Kidney capillary endothelial cell (primary cell): Measurements from ENCODE around the gene DBX2.
"Not testable (repeated sequence)": the region's sequence is repeated elsewhere in the genome, so short reads cannot be mapped to it uniquely, and the experiment has no call there.

Source experiments
- DNase-seq: peaks from one replicate; pipeline ENCODE4 v3.0.0-alpha.2; 2018; ENCODE audit warnings: low spot score

The DBX2 gene

DNA sequence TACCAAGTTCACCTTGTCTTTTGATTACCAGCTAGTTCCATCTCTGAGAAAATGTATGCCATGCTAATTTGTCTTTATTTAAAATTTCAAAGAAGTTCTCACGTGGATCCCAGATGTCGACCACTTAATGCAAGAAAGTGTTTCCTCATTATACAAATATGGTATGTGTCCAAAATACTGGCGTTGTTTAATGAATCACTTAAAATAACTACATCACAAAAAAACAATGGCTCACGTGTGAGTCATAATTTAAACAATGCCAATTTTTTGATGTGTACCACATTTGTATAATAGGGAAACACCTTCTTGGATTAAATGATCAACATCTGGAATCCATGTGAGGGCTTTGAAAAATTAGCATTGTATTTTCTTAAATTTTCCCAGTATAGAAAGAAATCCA, 40.8 kb downstream of the DBX2 start:
- DNase-seq = no peak

DNA sequence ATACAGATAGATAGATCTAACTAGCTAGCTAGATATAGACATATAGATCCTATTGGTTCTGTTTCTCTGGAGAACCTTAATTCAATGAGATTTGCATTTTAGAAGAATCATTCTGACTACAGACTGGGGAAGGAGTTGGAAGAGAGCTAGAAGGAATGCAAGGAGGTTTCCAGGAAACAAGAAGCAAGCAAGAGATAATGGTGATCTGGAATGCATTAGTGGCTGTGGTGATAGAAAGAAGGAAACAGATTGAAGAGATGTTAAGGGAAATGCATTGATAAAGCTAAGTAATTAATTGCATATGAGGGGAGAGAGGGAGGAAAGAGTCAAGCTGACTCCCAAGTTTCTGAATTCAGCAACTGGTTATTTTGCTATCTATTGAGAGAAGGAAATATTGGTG, 42.7 kb downstream of the DBX2 start:
- no peak for DNase-seq

DNA sequence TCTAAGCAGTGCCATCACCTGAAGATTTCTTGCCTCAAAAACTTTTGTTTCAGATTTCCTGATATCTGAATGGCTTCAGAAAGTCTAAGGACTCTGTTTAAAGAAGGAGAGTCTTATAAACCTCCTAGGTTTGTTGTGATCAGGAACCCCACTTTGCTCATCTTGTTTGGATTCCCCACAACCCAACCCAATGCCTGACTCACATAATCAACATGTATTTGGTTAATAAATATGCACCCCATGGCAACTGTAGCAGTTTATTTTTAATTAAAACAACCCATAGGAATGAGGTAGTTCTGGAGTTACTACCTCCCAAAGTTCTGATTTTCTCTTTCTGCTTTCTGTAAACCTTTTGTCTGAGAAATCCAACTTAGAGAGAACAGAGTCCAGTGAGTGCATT, 51.5 kb downstream of the DBX2 start:
- DNase-seq = no peak

DNA sequence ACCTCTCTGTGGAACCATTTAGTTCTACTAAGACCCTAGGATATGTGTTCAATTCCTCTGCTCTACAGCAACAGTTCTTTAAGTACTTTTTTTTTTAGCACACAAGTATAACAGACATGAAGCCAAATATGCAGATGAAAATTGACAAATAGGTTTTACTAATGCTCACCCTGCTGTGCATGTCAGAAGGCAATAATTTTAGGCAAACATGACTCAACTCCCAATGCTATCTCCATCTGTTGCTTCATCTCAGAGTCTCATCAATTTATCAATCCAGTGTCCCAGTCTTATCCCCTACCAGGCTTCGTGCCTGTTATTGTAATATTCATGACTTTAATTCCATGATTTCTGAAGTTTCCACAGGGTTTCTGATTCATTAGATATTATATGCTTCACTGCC, 57.7 kb downstream of the DBX2 start:
- no peak for DNase-seq

DNA sequence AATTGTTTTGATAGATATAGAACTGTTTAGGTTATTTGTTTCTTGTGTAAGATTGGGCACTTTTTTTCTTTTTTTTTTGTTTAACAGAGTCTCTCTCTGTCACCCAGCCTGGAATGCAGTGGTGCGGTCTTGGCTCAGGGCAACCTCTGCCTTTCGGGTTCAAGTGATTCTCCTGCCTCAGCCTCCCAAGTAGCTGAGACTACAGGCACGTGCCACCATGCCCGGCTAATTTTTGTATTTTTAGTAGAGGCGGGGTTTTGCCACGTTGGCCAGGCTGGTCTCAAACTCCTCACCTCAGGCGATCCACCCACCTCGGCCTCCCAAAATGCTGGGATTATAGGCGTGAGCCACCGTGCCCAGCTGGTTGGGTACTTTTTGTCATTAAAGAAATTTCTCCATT, 66.0 kb downstream of the DBX2 start:
- DNase-seq = not testable (repeated sequence)

DNA sequence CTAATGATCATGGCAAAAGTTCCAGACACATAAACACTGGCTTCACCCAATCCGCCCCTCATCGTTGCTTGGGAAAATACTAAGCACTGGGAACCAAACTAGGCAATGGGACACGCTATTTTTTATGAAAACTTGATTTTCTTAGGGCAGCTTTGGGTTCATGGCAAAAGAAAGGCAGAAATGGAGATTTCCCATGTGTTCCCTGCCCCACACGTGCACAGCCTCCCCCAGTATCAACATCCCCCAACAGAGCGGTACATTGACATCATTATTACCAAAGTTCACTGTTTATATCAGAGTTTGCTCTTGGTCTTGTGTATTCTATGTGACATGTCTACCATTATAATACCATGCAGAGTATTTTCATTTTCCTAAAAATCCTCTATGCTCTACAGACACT, 71.0 kb downstream of the DBX2 start:
- no peak for DNase-seq

DNA sequence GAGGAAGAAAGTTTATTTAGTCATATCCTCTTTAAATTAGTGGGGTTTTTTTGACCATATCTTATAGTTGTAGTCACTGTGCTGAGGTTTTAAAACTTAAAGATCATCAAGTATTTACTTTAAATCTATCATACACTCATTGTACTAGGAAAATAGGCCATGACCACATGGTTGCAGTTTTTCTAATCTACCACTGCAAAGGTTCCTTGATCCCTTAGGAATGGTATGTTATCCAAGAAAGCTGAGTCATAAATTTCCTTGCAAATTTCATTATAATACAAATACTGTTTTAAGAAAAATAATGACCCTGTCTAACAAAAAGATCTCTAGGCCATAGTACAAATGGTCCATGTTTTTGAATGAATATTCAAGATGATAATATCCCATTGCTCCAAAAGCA, 74.7 kb downstream of the DBX2 start:
- no peak for DNase-seq

DNA sequence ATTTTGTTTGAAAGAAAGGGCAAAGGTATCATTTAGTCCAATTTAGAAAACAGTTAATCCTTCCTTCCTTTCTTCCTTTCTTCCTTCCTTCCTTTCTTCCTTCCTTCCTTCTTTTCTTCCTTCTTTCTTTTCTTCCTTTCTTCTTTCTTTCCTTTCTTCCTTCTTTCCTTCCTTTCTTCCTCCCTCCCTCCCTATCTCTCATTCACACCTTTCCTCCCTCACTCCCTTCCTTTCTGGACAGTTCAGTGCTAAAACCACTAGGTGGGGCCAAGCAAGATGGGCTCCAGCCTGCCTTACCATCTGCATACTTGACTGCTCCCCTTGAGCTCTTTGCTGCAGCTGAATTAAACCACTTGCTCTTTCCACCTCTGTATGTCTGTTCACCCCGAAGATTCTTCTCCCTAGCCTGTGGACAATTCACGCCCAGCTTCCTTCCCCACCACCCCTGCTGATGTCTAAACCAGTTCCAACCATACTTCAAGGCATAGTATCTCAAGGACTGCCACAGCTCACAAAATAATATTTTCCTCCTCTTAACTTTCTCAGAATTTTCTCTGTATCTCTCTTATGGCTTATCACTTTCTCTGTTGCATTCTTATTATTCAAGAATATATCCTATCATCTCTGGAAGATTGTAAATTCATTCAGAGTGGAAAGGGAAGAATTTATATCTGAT, 78.0 kb downstream of the DBX2 start:
- no peak for DNase-seq

DNA sequence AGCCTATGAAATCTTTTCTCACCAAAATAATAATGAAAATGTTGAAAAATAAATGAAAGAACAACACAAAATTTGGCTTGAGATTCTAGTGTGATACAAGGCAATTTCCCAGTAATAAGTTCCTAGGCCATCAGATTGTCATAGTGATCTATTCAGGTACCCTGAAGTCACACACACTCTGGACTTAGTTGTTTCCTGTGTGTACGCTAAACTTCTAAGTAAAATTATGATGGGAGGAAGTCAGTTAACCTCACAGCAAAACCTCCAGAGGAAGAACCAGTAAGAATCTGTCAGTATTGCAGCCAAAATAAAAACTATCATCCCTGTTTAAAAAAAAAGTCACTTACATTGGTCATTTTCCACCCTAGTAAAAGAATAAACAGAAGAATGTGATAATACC, 81.9 kb downstream of the DBX2 start:
- no peak for DNase-seq
